ENCODE results near the gene WASHC4. TPM values are rescaled to one million over a fixed set of nuclear protein-coding genes. Genes with fewer than 3 reads are reported as not detected.

WASHC4 gene
- total RNA-seq, 1 donor from 2014 or later = 57.7 TPM

DNA sequence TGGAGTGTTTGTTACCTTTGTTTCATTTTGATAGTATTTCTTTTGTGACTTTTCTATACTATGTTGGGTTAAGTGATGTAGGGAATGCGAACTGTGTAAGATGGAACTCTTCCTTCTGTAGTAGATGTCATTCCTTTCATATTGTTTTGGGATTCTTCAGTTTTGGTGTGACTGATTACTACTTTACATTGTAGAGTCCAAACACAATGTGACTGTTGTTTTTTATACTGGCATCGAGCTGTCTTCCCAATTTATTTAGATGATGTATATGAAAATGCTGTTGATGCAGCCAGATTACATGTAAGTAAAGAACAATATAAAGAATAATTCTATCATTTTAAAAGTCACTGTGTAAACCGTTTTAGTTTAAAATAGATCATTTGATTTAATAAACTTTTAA, 34.7 kb downstream of the WASHC4 start:
- TF ChIP-seq, protein P1, sequence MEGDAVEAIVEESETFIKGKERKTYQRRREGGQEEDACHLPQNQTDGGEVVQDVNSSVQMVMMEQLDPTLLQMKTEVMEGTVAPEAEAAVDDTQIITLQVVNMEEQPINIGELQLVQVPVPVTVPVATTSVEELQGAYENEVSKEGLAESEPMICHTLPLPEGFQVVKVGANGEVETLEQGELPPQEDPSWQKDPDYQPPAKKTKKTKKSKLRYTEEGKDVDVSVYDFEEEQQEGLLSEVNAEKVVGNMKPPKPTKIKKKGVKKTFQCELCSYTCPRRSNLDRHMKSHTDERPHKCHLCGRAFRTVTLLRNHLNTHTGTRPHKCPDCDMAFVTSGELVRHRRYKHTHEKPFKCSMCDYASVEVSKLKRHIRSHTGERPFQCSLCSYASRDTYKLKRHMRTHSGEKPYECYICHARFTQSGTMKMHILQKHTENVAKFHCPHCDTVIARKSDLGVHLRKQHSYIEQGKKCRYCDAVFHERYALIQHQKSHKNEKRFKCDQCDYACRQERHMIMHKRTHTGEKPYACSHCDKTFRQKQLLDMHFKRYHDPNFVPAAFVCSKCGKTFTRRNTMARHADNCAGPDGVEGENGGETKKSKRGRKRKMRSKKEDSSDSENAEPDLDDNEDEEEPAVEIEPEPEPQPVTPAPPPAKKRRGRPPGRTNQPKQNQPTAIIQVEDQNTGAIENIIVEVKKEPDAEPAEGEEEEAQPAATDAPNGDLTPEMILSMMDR (IDR thresholded peaks at IDR 0.05) = no peak
- Mint-ChIP-seq H3K27me3 (ENCODE audit: low read depth) (no peaks in the 10 kb centered on the region), H3K4me3 (ENCODE audit: unreplicated experiment) (no peak overlapping the region), H3K27ac (ENCODE audit: unreplicated experiment) (no peak overlapping the region), H3K9me3 (ENCODE audit: low read depth) (no peaks in the 10 kb centered on the region), H3K36me3 (ENCODE audit: low read depth) (peaks cover 34% of the 10 kb centered on the region), H3K4me1 (ENCODE audit: low read depth) (peaks cover 23% of the 10 kb centered on the region)
- no peak for DNase-seq (ENCODE audit: low spot score)

DNA sequence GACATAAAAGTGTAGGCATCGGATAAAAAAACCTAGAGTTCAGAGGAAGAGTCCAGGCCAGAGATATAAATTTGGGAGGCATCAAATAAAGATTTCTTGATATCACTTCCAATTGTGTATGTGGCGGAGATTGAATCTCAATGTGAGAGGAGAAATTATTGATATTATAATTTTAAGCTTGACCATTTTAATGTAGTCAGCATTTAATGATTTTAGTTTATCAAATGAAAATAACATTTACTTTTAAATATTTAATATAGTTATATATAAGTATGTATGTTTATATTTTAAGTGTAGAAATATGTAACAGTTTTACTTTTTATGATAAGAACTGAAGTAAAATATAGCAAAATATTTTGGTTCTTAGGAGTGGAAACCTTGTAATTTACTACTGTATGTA, 48.7 kb downstream of the WASHC4 start:
- Mint-ChIP-seq H3K27me3 (ENCODE audit: low read depth) (no peaks in the 10 kb centered on the region), H3K27ac (ENCODE audit: unreplicated experiment) (no peak overlapping the region), H3K4me3 (ENCODE audit: unreplicated experiment) (no peak overlapping the region), H3K4me1 (ENCODE audit: low read depth) (peaks cover 3% of the 10 kb centered on the region), H3K9me3 (ENCODE audit: low read depth) (no peaks in the 10 kb centered on the region), H3K36me3 (ENCODE audit: low read depth) (peaks cover 31% of the 10 kb centered on the region)
- no peak for DNase-seq (ENCODE audit: low spot score)
- TF ChIP-seq, protein P1 (IDR thresholded peaks at IDR 0.05) = no peak

DNA sequence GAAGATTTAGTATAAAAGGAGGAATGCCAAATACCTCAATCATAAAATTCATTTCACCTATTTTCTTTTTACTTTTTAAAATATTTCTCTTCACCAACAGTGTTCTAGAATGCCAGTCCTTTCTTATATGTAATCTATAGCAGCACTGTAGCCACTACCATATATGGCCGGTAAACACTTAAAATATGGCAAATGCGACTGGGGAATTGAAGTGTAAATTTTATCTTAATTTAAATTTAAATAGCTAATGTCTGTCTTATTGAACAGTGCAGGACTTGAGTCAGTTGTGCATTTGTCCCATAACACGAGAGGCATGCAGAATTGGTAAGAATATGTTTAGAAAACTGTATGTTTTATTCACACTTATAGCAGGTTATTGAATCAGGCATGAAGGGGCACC, 50.1 kb downstream of the WASHC4 start:
- TF ChIP-seq, protein P1 (IDR thresholded peaks at IDR 0.05) = no peak
- Mint-ChIP-seq H3K4me1 (ENCODE audit: low read depth) (peaks cover 8% of the 10 kb centered on the region), H3K27ac (ENCODE audit: unreplicated experiment) (peak overlapping the region; percentile 32), H3K9me3 (ENCODE audit: low read depth) (no peaks in the 10 kb centered on the region), H3K27me3 (ENCODE audit: low read depth) (no peaks in the 10 kb centered on the region), H3K36me3 (ENCODE audit: low read depth) (peaks cover 35% of the 10 kb centered on the region), H3K4me3 (ENCODE audit: unreplicated experiment) (no peak overlapping the region)
- DNase-seq (ENCODE audit: low spot score) = no peak

DNA sequence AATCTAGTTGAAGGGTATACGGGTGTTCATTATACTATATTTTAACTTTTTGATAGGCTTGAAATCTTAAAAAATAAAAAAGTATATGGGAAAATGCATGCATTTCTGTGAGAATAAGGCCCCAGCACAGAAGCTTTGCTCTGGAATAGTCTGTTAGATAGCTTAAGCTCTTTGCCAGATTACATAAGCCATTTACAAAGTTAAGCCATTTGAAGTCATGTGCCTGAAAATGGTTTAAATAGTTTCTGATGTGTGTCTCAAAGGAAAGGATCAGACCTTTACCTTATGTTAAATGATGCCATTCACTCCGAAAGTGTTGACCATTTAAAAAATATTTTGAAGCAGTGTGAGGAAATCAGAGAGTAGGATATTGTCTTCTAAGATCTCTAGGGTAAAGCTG, 51.3 kb downstream of the WASHC4 start:
- no peaks in the 10 kb centered on the region for H3K9me3 Mint-ChIP-seq (ENCODE audit: low read depth)
- peaks cover 8% of the 10 kb centered on the region for H3K4me1 Mint-ChIP-seq (ENCODE audit: low read depth)
- no peak for DNase-seq (ENCODE audit: low spot score)
- H3K36me3 Mint-ChIP-seq (ENCODE audit: low read depth) = peaks cover 41% of the 10 kb centered on the region
- no peak overlapping the region for H3K27ac Mint-ChIP-seq (ENCODE audit: unreplicated experiment)
- H3K4me3 Mint-ChIP-seq (ENCODE audit: unreplicated experiment) = no peak overlapping the region
- no peaks in the 10 kb centered on the region for H3K27me3 Mint-ChIP-seq (ENCODE audit: low read depth)
- TF ChIP-seq, protein P1 (IDR thresholded peaks at IDR 0.05) = no peak

DNA sequence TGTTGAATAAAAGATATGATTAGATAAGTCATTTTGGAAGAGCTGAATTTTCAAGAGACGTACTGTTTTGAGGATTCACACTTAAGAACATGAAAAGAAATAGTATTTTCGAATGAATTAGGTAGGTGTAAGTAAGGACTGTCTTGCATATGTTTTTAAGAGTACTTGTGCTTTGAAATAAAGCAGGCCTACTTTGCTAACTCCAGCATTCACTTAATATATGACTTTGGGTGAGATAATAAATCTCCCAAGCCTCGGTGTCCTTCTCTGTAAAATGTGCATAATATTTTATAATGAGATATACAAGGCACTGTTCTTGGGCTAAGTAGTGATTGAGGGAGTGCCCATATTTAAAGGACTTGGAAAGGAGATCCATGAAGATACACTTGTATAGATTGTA, 54.6 kb downstream of the WASHC4 start:
- no peak for DNase-seq (ENCODE audit: low spot score)
- no peak overlapping the region for H3K27ac Mint-ChIP-seq (ENCODE audit: unreplicated experiment)
- TF ChIP-seq, protein P1 (IDR thresholded peaks at IDR 0.05) = no peak
- no peak overlapping the region for H3K4me3 Mint-ChIP-seq (ENCODE audit: unreplicated experiment)
- H3K9me3 Mint-ChIP-seq (ENCODE audit: low read depth) = no peaks in the 10 kb centered on the region
- H3K36me3 Mint-ChIP-seq (ENCODE audit: low read depth) = peaks cover 38% of the 10 kb centered on the region
- no peaks in the 10 kb centered on the region for H3K27me3 Mint-ChIP-seq (ENCODE audit: low read depth)
- peaks cover 5% of the 10 kb centered on the region for H3K4me1 Mint-ChIP-seq (ENCODE audit: low read depth)
